Prostate gland (tissue), 2 donors: ENCODE data around the gene RTN4R. TPM values are rescaled to one million over a fixed set of nuclear protein-coding genes. Genes with fewer than 3 reads are reported as not detected.

Source experiments
- DNase-seq: peaks from one replicate; pipeline ENCODE4 v3.0.0-alpha.2; 2019; ENCODE audit warnings: low spot score
- H3K27ac ChIP-seq, 2 donors: fragments of 200-600 bp; sonication (generic); 2 replicates each; pipeline ENCODE4 v1.5.1; 2017 to 2019
- H3K27me3 ChIP-seq: fragments of 200-600 bp; sonication (generic); replicated peaks from 2 replicates; pipeline ENCODE4 v1.5.1; 2019; ENCODE audit not compliant: insufficient read depth
- H3K36me3 ChIP-seq, 2 donors: fragments of 200-600 bp; sonication (generic); 1 replicate in 1 of 2; 2 replicates in 1 of 2; pipeline versions ENCODE4 v1.5.1 to v1.8.1; 2017 to 2019
- H3K4me1 ChIP-seq: fragments of 200-600 bp; sonication (generic); replicated peaks from 2 replicates; pipeline ENCODE4 v1.5.1; 2019
- H3K4me3 ChIP-seq, 2 donors: fragments of 200-600 bp; sonication (generic); 2 replicates each; pipeline ENCODE4 v1.5.1; 2017 to 2019
- H3K9me3 ChIP-seq: fragments of 200-600 bp; sonication (generic); 2 replicates; pipeline ENCODE4 v1.5.1; 2017
- POLR2A ChIP-seq: fragments of 450-650 bp; IDR thresholded peaks from one replicate; pipeline ENCODE4 v1.6.1; 2016; ENCODE audit warnings: antibody characterized with exemption, mild to moderate bottlenecking
- POLR2AphosphoS5 ChIP-seq: sonication (generic); formaldehyde crosslinking; IDR thresholded peaks from one replicate; pipeline ENCODE4 v1.6.1; 2017; ENCODE audit warnings: antibody characterized with exemption
- WGBS: methylation state at CpG from one replicate; pipeline ENCODE4 v1.1.5; 2018; 5-methylcytosine and 5-hydroxymethylcytosine counted together
- intact Hi-C: fragments of 100-400 bp; cut with DNase I; formaldehyde crosslinking; loops from one replicate; pipeline ENCODE4 v1.14.2; 2022
- total RNA-seq, 2 donors: library from RNA; depleted of rRNA; stranded (reverse); fragments of >200 nt; gene quantifications; one replicate each; pipeline ENCODE4 v1.1.0, GENCODE V29; 2016
- TF ChIP-seq, protein P1 (sequence below), 4 experiments: fragments of 200-600 bp in 2 of 4; fragments of 450-650 bp in 2 of 4; sonication (generic) in 2 of 4; IDR thresholded peaks; 1 replicate in 3 of 4; 2 replicates in 1 of 4; pipeline ENCODE4 v1.5.1; 2016 to 2019; ENCODE audit warnings: antibody characterized with exemption in 4 of 4, mild to moderate bottlenecking in 2 of 4, moderate library complexity in 2 of 4

RTN4R gene
- total RNA-seq, 2 donors from 2014 or later = 4.4 to 6.0 TPM

DNA sequence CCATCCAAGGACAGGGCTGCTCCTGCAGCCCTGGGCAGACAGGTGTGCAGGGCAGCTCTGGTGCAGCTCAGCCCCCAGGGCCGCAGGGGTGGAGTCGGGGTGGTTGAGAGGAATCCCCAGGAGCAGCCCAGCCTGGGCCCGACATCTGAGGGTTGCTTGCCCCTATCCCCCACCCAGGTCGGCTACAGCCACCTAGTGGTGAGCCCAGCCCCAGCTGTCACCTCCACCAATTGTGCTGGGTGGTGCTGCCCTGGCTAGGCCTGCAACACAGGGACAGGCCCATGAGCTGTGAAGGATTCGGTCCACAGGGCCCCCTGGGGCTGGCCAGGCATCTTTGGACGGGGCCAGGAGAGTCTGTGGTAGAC, 29.6 kb downstream of the RTN4R start:
- Histone ChIP-seq H3K9me3 (no peaks in the 10 kb centered on the region), H3K4me1 (no peaks in the 10 kb centered on the region), H3K27ac (no peak overlapping the region), H3K36me3 (no peaks in the 10 kb centered on the region), H3K4me3 (no peak overlapping the region), H3K27me3 (no peaks in the 10 kb centered on the region)
- intact Hi-C loops = no loop called here
- peak; percentile 33 for DNase-seq
- 40% methylated on average over 6 of the region's 6 CpGs for WGBS
- TF ChIP-seq, protein P1, sequence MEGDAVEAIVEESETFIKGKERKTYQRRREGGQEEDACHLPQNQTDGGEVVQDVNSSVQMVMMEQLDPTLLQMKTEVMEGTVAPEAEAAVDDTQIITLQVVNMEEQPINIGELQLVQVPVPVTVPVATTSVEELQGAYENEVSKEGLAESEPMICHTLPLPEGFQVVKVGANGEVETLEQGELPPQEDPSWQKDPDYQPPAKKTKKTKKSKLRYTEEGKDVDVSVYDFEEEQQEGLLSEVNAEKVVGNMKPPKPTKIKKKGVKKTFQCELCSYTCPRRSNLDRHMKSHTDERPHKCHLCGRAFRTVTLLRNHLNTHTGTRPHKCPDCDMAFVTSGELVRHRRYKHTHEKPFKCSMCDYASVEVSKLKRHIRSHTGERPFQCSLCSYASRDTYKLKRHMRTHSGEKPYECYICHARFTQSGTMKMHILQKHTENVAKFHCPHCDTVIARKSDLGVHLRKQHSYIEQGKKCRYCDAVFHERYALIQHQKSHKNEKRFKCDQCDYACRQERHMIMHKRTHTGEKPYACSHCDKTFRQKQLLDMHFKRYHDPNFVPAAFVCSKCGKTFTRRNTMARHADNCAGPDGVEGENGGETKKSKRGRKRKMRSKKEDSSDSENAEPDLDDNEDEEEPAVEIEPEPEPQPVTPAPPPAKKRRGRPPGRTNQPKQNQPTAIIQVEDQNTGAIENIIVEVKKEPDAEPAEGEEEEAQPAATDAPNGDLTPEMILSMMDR (IDR thresholded peaks at IDR 0.05) = peak; percentile 14 to 66 (median 43)
- no peak for TF ChIP-seq POLR2A

- H3K36me3 ChIP-seq = no peaks in the 10 kb centered on the region
- DNase-seq = no peak
- intact Hi-C loops = no loop called here
- H3K4me1 ChIP-seq = no peaks in the 10 kb centered on the region
- TF ChIP-seq POLR2A = no peak
- TF ChIP-seq POLR2AphosphoS5 = no peak
- TF ChIP-seq, protein P1 (IDR thresholded peaks at IDR 0.05) = no peak
- no peak overlapping the region for H3K27ac ChIP-seq
- no peaks in the 10 kb centered on the region for H3K27me3 ChIP-seq
- H3K9me3 ChIP-seq = no peaks in the 10 kb centered on the region
- H3K4me3 ChIP-seq = no peak overlapping the region
- 40% methylated on average over 24 of the region's 28 CpGs for WGBS
Observed at GRCh38 chr22:20237480-20238440, 30.4 kb downstream of the RTN4R start.

- intact Hi-C loops = no loop called here
- TF ChIP-seq, protein P1 (IDR thresholded peaks at IDR 0.05) = no peak
- TF ChIP-seq POLR2A (no peak), POLR2AphosphoS5 (no peak)
- Histone ChIP-seq H3K4me3 (no peak overlapping the region), H3K9me3 (no peaks in the 10 kb centered on the region), H3K27me3 (no peaks in the 10 kb centered on the region), H3K36me3 (no peaks in the 10 kb centered on the region), H3K27ac (no peak overlapping the region), H3K4me1 (no peaks in the 10 kb centered on the region)
- WGBS = 88% methylated on average over 11 of the region's 11 CpGs
- DNase-seq = no peak
Observed at GRCh38 chr22:20236052-20236717, 31.9 kb downstream of the RTN4R start.

DNA sequence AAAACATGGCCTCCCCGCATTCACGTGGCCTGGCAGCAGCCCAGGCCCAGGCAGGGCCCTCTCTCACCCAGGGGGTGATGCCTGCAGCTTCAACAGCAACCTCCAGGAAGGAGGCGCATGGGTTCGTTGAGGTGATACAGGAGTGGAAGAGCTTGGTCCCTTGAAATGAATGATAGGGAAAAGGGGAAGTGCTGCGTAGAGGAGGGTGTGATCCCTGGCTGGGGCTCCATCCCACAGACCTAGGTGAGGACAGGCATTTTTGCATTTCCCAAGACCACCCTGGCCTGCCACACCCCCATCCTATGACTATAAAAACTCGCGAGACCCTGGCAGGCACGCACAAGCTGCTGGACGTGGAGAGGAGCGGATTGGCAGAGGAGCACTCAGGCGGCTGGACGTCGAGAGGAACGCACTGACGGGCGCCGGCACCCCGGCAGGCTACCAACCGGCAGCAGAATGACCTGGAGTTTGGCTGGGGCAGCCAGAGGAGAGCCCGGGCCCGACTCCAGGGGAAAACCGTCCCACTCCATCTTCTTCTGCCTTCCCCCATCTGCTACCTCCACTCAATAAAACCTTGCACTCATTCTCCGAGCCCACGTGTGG, 32.6 kb downstream of the RTN4R start:
- no peaks in the 10 kb centered on the region for H3K9me3 ChIP-seq
- H3K4me3 ChIP-seq = no peak overlapping the region
- DNase-seq = no peak
- no peaks in the 10 kb centered on the region for H3K36me3 ChIP-seq
- TF ChIP-seq, protein P1 (IDR thresholded peaks at IDR 0.05) = no peak
- TF ChIP-seq POLR2AphosphoS5 = no peak
- no peak for TF ChIP-seq POLR2A
- 81% methylated on average over 24 of the region's 24 CpGs for WGBS
- H3K27me3 ChIP-seq = no peaks in the 10 kb centered on the region
- no peaks in the 10 kb centered on the region for H3K4me1 ChIP-seq
- no peak overlapping the region for H3K27ac ChIP-seq
- intact Hi-C loops = no loop called here
